ENCODE data around the gene NGB.

Gene NGB

DNA sequence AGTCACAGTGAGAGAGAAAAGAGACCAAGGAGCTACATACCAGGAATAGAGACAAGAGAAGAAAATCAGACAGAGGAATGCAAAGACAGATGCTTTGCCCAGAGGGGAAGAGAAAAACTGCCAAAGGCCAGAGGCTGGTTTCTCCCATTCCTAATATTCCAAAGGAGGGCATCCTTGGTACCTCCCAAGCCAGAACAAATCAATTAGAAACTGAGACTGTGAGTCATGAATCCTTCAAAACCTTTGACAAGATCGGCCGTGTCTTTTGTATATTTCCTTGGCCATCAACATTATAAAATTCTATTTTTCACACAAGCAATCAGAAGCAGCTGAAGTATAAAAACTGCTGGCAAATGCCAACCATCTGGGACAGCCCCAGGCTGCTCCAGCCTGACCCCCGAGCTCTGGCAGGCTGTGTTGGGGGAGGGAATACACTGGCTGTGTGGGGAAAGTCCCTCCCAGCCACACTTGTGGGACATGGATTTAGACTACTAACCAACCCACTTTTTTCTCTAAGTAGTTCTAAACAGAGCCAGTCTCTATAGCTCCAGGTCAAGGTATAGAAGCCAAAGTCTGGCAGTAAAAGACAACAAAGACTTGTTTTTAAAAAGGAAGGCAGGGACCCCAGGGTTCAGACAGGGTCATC is 36.0 kb upstream of the NGB start:
- TF ChIP-seq, protein P1, sequence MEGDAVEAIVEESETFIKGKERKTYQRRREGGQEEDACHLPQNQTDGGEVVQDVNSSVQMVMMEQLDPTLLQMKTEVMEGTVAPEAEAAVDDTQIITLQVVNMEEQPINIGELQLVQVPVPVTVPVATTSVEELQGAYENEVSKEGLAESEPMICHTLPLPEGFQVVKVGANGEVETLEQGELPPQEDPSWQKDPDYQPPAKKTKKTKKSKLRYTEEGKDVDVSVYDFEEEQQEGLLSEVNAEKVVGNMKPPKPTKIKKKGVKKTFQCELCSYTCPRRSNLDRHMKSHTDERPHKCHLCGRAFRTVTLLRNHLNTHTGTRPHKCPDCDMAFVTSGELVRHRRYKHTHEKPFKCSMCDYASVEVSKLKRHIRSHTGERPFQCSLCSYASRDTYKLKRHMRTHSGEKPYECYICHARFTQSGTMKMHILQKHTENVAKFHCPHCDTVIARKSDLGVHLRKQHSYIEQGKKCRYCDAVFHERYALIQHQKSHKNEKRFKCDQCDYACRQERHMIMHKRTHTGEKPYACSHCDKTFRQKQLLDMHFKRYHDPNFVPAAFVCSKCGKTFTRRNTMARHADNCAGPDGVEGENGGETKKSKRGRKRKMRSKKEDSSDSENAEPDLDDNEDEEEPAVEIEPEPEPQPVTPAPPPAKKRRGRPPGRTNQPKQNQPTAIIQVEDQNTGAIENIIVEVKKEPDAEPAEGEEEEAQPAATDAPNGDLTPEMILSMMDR (IDR thresholded peaks at IDR 0.05; ENCODE audit: insufficient read depth, low read depth, low read length, missing control alignments), result no peak
- no peak for DNase-seq (ENCODE audit: low read depth)
- H3K4me3 ChIP-seq (ENCODE audit: low read length), result no peak overlapping the region

DNA sequence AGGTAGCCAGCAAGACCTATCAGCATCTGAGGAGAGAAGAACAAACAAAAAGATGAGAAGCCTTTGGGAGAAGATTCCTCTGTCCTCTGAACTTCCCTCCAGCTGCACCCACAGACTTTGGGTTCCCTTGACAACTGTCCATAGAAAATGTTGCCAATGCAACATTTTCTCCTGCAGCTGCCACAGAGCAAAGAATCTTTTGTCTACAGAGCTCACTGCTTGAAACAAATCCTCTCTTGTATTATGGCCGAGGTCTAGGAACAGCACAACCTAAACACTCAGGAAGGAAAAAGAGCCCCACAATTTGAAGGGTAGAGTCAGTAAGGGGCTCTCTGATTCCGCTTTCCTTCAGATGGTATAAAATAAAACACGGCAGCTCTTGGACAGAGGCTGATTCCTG is 35.4 kb upstream of the NGB start:
- TF ChIP-seq, protein P1 (IDR thresholded peaks at IDR 0.05; ENCODE audit: insufficient read depth, low read depth, low read length, missing control alignments), result no peak
- H3K4me3 ChIP-seq (ENCODE audit: low read length), result no peak overlapping the region
- no peak for DNase-seq (ENCODE audit: low read depth)

DNA sequence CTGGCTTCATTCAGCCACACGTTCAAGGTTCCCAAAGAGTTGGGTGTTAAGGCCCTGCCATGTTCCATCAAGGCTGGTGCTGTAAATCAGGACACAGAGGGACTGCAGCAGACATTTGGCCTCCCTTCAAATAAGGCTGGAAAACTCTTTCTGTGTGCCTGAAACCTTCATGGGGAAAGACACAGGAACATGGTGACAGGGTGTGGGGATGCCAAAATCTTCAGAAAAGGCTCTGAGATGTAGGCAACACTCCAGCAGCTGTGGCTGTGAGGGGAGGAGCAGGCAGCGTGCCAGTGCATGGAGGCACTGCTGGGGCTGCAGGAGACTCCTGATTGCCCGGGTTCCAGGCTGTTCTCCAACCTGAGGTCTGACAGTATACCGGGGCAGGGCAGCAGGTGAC is 34.7 kb upstream of the NGB start:
- no peak for DNase-seq (ENCODE audit: low read depth)
- H3K4me3 ChIP-seq (ENCODE audit: low read length), result no peak overlapping the region
- TF ChIP-seq, protein P1 (IDR thresholded peaks at IDR 0.05; ENCODE audit: insufficient read depth, low read depth, low read length, missing control alignments), result no peak

DNA sequence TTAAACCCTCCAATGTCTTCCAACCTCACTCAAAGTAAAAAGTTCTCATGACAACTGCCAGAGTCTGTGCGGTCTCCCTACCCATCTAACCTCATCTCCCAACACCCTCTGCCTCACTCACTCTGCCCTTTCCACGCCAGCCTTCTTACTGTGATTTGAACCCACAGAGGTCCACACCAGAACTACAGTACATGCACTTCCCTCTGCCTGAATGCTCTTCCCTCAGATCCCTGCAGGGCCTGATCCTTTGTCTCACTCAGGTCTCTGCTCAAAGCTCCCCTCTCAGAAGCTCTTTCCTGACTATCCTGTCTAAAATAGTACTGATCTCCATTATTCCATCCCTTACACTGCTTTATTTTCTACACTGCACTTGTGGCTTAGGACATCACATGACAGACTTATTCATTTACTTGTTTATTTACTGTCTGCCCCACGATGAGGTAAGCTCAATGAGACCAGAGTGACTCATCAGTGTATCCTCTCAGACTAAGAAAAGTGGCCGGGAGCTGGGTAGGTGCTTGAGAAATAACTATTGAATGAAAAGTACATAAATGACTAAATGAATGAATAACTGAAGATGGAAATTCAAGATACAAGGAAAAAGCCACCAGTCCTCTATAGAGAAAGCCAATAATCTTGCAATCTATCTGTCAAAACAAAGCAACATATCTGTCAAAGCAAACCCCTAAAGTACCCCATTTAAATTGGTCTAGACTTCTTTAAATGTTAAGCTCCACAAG is 32.6 kb upstream of the NGB start:
- H3K4me3 ChIP-seq (ENCODE audit: low read length), result no peak overlapping the region
- TF ChIP-seq, protein P1 (IDR thresholded peaks at IDR 0.05; ENCODE audit: insufficient read depth, low read depth, low read length, missing control alignments), result no peak
- peak; percentile 98 for DNase-seq (ENCODE audit: low read depth)

DNA sequence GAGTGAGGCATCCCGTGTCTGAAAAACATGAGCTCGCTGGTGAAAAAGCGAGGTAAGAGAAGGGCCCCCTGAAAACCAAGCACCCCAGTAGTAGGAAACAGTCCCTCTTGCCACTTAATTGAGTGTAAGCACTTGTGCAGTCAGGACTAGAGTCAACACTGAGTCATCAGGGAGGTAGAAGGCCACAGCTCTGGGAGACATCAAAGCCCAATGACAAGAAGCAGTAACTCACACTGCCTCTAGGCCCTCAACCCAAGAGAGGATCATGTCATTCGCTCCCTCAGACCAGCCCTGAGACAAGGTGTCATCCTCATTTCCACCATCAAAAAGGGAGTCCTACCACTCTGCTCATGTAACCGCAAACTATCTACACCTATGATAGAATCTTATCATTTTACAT is 31.9 kb upstream of the NGB start:
- H3K4me3 ChIP-seq (ENCODE audit: low read length), result no peak overlapping the region
- TF ChIP-seq, protein P1 (IDR thresholded peaks at IDR 0.05; ENCODE audit: insufficient read depth, low read depth, low read length, missing control alignments), result peak; percentile 26
- peak; percentile 94 for DNase-seq (ENCODE audit: low read depth)

DNA sequence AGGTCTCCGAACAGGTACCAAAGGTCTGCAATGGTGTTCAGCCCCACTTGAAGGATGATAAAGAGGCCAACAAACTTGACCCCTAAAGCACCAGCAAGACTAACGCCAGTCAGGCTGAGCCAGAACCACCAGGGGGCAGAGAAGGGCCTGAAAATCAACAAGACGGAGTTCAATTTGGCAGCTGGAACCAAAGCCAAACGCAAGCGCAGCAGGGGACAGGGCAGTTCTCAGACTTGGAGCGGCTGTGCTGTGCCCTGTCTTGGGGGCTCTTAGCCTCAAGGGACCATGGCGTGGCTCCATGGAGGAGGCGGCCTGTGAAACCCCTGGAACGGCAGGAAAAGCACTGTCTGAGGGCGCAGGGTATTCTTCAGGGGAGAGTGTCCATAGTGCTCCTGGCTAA is 30.1 kb upstream of the NGB start:
- H3K4me3 ChIP-seq (ENCODE audit: low read length), result no peak overlapping the region
- DNase-seq (ENCODE audit: low read depth), result peak; percentile 87
- TF ChIP-seq, protein P1 (IDR thresholded peaks at IDR 0.05; ENCODE audit: insufficient read depth, low read depth, low read length, missing control alignments), result peak; percentile 97
